DMS79 treated with DMSO at 0.1 percent for 48 hours (cell line): ENCODE results near the gene NAPSA.

Experiments
- DNase-seq: peaks from one replicate; lab custom pipeline; 2025; lab: John Stamatoyannopoulos, UW

Gene NAPSA

GRCh38 chr19:50383852-50384684 lies 18.6 kb upstream of the NAPSA start, which contains the start of gene POLD1:
TSS of gene POLD1 (plus strand) at chr19:50384347. CDS start at chr19:50398852, 14,505 bp downstream.
- peak; percentile 97 for DNase-seq

GRCh38 chr19:50383001-50383851 lies 17.8 kb upstream of the NAPSA start:
- no peak for DNase-seq

- DNase-seq = no peak
Measured at GRCh38 chr19:50381881-50382729, 16.7 kb upstream of the NAPSA start.

DNA sequence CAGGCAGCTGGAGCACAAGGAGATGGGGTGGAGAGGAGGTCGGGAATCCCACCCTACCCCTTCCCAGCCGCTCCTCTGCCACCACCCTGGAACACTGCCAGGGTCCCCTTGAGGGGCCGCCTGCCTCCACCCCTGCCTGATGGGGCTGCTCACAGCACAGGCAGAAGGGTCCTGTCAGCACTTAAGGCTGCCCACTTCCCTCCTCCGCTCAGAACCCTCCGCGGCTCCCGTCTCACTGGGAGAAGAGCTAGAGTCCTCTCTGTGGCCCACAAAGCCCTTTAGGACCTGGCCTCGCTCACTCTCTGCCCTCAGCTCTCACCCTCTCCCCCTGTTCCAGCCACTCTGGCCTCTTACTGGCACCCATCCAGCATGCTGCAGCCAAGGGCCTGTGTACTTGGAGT lies 15.3 kb upstream of the NAPSA start:
- DNase-seq = no peak

GRCh38 chr19:50380137-50380536 lies 14.7 kb upstream of the NAPSA start:
- DNase-seq = no peak

GRCh38 chr19:50379602-50380001 lies 14.2 kb upstream of the NAPSA start:
- DNase-seq = no peak

DNA sequence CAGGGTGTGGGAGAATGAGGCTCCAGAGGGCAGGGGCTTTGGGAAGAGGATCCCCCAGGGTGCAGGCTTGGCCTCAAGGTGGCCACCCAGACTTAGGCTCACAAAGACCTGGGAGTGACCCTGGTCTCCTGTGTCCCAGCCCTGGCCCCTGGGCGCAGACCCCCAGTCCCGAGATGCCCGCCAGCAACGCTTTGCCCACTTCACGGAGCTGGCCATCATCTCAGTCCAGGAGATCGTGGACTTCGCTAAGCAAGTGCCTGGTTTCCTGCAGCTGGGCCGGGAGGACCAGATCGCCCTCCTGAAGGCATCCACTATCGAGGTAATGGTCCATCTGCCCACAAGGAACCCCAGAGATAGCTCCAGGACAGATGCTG lies 13.4 kb upstream of the NAPSA start:
- no peak for DNase-seq

- no peak for DNase-seq
Measured at GRCh38 chr19:50378169-50378862, 12.9 kb upstream of the NAPSA start.

GRCh38 chr19:50377517-50377916 lies 12.1 kb upstream of the NAPSA start:
- no peak for DNase-seq

DNA sequence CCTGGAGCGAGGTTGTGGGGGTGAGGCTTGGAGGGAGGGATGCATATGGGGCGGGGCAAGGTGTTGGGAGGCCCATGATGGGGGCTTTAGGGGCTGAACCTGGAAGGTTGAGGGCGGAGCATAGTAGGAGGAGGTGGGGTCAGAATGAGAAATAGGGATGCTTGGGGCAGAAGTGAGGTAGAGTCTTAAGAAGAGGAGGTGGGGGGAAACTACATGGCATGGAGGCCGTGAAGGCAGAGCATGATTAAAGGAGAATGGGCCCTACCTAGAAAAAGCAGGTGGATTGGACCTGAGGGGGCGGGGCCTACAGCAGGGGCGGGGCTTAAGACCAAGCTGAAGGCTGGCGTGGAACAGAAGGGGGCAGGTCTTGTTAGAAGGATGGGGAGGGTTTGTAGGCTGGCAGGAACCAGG lies 11.6 kb upstream of the NAPSA start:
- DNase-seq = no peak

GRCh38 chr19:50376166-50377050 lies 11.0 kb upstream of the NAPSA start, which contains the start of gene NR1H2:
TSS of gene NR1H2 (plus strand) at chr19:50376457. CDS start at chr19:50377606, 1,149 bp downstream.
- DNase-seq = peak; percentile 94

GRCh38 chr19:50371914-50372475 lies 6.6 kb upstream of the NAPSA start:
- DNase-seq = no peak

GRCh38 chr19:50368649-50369570 lies 3.5 kb upstream of the NAPSA start:
- DNase-seq = peak; percentile 79

DNA sequence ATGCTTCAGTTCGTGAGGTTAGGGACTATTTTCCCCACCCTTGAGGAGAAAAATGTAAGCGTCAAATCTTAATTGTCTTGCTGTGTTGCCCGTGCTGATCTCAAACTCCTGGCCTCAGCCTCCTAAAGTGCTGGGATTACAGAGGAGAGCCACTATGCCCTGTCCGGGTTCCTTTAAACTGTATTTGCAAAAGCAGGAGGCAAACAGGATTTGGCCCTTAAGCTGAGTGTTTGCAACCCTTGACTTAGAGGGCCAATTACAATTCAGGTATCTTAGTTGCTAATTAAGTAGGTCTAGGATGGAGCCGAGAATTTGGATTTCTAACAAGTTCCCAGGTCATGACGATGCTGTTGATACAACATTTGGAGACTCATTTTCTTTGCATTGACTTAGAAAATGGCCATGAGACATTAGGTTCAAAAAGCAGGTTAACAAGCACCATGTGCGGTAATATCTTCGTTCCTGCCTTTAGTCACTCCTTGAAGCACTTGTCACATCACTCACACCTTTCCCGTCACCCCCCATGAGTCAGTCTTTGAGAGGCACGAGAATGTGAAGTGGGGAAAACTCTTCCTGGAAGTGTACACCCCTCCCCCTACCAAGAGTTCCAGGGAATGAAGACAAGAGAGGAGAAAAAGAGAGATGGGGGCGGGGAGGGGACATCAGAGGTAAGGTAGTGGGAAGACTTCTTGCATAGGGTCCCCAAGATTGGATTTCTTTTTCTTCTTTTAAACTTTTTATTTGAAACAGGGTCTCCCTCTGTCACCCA lies 2.6 kb downstream of the NAPSA start:
- no peak for DNase-seq

GRCh38 chr19:50362030-50362412 lies 3.4 kb downstream of the NAPSA start:
- no peak for DNase-seq

GRCh38 chr19:50361290-50362029 lies 4.0 kb downstream of the NAPSA start:
- DNase-seq = no peak

DNA sequence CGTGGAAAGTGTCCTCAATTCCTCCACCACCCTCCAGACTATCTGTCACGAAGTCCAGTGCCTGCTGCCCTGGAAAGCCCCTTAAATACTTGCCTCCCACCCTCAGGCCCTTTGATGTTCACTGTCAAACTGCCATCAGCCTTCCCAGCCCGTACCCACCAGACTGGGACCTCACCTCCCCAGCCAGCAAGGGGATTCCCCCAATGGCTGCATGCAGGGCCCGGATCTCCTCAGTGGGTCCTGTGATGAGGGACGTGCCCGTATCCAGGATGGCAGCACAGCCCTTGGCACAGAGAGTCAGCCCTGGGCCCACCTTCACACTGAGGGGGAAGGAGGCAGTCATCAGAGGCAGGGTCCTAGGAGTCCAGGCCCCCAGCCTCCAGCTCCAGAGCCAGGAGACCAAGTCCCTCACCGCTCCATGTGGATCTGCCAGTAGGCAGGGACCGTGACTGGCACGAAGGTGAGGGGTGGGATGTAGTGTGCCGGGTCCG lies 6.1 kb downstream of the NAPSA start:
- DNase-seq = no peak
